ENCODE results near the gene VWA2.

GRCh38 chr10:114313866-114314265 is 74.8 kb downstream of the VWA2 start:
- TF ChIP-seq CTCF (IDR thresholded peaks at IDR 0.05) (no peak), POLR2A (IDR thresholded peaks at IDR 0.05) (no peak)

Data from Peyer's patch (tissue), 4 donors.